ENCODE results near the gene PPP2R5E.

Gene PPP2R5E

DNA sequence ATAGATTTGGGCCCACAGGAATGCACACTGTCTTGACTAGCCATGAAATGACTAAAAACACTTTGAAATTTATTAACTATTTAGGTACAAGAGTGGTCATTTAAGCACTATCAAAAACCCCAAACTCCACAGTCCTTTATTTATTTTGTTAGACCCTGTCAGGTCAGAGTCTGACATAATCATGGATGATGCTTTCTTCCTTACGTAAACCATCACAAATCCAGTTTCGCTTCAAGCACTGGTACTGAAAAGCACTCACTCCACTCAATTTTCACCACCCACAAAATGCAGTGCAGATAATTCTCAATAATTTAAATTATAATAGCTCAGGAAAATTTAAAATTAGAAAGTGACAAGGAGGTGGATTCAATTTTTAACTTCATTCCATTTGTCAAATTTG lies 25.8 kb downstream of the PPP2R5E start:
- DNase-seq, result no peak

DNA sequence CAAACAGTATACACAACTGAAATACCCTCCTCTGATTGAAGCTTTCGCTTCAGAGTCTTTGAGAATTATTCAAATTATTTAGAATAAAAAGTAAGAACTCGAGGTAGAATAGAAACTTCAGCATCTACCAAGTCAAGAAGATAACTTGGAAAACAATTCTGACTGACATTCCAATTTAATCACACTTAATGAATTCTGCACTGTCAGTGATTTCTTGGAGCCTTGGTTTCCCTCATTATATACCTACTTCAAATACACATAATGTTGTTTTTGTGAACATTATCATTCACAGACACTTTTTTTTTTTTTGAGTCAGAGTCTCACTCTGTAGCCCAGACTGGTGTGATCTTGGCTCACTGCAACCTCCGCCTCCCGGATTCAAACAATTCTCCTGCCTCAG lies 27.9 kb downstream of the PPP2R5E start:
- no peak for DNase-seq

DNA sequence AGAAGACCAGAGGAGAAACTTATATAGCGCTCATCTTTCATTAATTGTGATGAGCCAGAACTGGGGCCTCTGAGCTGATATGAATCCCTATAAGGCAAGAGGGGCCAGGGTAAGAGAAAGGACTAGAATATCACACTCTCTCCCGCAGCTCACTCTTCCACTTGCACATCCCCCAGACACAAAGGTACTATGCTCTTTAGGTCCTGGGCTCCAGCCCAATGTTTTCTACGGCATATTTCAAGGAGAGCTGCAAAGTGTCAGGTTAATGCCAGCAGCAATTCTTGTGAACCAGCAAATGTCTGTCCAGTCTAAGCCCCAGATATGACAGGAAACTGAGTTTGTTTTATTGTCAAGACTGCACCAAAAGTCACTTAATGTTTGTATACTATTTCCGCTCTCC lies 29.4 kb downstream of the PPP2R5E start:
- no peak for DNase-seq

DNA sequence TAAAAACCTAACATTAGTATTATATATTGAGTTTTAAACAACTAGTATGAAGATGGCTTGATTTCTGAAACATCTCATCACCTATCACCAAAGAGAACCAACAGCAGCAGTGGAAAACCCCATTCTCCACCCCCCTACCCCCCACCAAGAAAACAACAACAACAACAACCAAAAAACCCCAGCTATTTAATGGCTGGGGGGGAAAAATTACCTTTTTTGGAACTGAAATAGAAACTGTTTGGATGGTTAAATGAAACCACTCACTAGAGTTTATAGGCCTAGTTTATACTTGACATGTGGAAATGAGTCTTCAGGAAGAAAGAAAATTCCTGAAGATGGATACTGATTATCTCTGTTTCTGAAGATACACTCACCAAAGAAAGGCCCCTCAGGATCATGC lies 30.3 kb downstream of the PPP2R5E start:
- DNase-seq, result no peak

DNA sequence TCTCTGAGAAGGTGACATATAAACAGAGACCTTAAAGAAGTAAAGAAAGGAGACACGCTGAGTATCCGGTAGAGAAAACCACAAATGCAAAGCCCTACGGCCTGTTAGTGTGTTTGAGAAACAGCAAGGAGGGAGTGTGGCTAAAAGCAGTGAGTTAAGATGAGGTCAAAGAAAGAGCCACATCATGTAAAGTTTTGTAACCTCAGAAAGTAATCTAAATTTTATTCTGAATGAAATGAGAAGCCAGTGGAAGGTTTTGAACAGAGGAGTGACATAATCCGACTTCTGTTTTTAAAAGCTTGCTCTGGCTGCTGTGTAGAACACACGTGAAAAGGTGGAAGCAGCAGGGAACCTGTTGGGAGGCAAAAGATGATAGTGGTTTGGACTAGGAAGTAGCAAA lies 32.6 kb downstream of the PPP2R5E start:
- DNase-seq, result no peak

DNA sequence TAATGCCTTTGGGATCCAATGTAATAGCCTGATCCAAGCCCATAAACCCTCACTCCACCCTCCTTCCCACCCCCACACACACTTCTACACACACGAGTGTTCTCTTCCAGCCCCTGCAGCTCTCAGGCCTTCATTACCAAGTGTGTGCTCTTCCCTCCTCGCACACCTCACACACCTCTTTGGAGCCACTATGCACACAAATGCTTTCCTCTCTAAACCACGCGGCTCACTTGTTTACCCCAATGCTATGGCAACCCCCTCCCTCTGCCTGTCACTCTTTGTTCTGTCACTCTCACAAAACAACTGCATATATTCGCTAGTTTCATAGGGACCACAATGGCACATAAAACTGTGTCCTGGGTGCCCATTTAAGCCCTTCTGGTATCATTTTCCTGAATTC lies 35.1 kb downstream of the PPP2R5E start:
- DNase-seq, result no peak

DNA sequence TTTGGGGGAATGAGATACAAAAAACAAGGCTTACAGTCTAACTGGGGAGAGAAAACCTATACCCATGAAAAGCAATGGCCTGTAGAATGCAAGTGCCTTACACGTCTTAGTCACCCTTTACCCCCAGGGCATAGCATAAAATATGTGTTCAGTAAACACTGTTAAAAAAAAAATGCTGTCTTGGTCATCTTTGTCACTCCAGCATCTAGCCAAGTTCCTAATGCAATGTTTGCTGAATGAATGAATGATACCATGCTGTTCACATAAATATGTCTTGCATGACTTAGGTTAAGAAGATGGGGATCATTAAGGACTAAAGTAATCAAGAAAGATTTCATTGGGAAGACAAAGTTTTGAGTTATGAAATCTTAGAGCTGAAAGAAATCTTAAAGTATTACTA lies 38.5 kb downstream of the PPP2R5E start:
- DNase-seq, result no peak

DNA sequence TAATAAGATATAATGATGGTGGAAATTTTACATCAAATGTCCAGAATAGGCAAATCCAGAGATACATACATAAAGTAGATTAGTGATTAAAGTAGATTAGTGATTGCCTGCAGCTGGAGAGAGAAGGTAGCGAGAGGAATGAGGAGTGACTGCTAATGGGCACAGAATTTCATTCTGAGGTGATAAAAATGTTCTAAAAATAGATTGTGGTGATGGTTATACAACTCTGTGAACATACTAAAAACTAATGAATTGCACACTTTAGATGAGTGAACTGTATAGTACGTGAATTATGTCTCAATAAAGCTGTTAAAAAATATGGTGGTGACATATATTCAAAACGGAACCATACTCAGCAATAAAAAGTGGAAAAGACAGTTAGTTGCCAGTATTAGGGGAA lies 41.7 kb downstream of the PPP2R5E start:
- no peak for DNase-seq

DNA sequence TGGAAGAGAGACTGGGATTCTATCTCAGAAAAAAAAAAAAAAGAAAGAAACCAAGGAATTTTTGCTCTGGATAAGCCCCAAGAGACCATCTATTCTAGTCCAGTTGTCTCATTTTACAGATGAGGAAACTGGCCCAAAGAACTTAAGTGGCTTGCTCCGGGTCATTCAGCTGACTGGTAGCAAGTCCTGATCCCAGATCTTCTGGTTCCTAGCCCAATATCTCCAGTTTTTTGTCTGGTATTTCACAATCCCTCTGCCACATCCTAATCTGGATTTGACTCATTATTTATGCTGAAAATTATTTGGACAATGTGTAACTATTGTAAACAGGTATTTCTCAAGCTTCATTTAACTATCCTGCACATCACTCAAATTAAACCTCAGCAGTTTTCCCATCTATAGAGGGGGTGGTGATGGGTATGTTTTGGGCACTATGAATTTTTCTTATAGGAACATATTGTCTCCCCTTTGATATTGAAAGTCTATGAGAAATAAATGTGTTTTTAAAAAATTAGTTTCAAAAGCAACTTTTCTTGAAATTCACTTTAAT lies 43.4 kb downstream of the PPP2R5E start:
- DNase-seq, result no peak

DNA sequence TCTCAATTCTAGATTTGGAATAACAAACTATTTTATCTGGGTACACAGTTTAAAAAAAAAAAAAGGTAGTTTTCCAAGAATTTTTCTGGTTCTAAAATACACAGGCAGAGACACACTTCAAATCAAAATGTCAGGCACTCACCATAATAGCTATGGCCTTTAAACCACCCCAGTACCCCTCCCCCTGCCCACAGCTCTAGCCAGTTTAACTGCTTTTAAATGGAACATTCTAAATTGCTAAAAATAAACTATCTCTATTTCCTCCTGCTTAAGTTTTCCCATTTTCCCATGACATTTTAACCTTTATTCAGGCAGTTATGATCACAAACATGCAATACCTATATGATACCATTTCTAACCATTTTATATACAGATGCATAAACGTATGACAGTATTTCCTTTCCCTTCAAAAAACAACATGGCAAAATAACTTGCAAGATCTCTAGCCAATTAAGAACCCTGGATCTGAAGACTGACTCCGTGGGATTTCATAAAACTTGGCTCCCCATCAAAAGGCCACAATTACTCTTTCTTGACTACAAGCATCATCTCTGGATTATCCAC lies 46.3 kb downstream of the PPP2R5E start:
- DNase-seq, result no peak

DNA sequence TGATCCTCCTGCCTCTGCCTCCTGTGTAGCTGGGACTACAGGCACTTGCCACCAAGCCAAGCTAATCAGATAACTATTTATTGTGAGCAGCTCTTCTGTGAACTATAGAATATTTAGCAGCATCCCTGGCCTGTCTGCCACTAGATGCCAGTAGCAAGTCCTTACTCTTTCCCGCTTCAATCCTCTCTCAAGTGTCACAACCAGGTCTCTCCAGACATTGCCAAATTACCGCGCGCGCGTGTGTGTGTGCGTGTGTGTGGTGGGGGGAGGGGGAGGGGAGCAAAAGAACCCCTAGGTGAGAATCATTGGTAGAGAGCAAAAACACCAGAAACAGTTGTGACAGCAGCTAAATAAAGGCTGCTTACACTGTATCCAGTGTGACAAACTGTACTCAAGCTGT lies 49.9 kb downstream of the PPP2R5E start:
- no peak for DNase-seq

DNA sequence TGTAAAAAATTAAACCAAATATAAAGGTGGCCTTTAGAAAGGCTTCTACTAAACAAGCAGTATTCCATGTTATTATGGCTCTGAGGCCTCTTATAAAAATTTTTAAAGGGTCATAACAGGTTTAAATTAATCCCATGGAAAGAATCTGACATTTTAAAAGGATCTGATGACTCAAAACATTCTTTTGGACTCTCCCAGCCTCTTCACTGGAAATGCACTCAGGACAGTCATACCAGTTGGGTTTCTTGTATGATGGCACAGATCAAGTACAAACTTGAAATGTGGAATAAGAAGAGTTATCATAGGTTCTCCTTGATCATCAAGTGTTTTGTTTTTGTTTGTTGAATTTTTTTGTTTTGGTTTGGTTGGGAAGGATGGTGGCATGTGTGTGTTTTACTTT lies 50.8 kb downstream of the PPP2R5E start:
- no peak for DNase-seq

DNA sequence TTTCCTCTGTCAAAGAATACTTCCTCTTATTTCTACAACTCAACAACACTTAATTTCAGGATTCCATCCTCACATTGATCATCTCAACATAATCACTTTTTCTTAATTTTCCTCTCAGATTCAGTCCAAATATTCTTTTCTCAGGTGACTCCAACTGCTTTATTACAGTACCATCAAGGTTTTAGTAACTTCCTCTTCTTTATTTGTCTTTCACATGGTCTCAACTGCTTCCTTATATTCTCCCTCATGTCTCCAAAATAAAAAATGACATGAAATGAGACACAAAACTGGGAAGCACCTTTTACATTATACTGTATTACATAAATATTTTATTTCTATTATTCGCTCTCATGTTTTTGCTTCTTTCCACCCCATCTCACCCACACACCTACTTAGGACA lies 55.5 kb downstream of the PPP2R5E start:
- DNase-seq, result no peak

DNA sequence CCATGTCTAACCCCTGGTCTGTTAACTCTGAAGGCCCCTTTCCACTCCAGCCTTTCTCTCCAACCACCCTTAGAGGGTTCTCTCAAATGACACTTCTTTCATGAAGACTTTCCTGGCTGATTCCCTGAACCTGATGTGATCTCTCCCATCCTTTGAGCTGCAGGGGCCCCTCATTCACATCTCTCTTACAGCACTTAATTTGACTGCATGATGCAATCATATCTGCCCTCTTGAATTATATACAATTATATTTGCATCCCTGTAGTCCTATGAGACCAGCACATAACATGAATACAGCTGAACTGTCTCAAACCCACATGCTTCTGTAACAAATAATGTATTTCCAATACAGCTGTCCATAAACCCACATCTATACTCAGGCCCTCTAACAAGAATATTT lies 56.4 kb downstream of the PPP2R5E start:
- DNase-seq, result no peak

DNA sequence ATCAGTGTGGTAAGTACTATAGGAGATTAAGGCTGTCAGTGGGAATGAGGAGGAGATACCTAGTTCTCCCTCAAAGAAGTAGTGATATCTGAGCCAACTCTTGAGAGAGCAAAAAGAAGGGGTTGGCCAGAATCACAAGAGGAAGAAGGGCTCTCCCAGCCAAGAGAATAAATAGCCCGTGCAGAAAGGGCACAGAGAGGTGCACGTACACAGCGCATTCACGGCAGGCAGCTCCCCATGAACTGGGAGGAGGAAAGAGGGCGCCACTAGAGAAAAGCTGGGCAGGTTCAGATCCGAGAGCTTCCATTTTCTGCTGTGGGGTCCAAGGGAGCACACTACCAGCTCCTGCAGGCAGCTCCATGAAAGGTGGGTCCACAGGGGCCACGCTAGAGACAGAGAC lies 59.9 kb downstream of the PPP2R5E start:
- DNase-seq, result no peak

DNA sequence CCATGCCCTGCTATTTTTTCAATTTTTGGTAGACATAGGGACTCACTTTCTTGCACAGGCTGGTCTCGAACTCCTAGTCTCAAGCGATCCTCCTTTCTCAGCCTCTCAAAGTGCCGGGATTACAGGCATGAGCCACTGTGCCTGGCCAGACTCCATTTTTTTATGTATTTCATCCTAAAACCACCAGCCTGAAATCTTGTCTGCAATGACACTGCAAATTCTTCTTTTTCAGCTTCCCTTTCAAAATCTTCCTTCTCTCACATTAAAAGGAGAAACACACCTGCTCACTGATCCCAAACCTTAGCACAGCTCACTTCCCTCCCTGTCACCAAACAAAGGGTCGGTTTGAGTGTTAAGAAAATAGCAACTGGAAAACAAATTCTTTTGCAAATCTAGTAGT lies 62.6 kb downstream of the PPP2R5E start:
- no peak for DNase-seq

DNA sequence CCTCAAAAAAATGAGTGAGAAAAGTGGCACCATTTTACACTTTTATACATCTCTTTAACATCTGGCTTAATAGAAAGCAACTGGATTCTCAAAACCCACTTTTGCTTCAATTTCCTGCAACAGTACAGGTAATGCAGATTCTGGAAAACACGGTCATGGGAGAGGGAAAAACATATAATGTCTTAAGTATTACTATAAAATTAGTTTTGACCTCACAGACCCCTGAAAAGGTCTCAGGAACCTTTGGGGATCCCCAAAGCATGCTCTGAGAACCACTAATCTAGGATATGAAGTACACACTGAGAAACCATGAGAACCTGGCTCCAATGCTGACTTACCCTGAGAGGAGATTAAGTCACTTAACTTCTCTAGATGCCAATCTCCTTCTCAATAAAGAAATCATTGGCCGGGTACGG lies 64.7 kb downstream of the PPP2R5E start:
- DNase-seq, result no peak

DNA sequence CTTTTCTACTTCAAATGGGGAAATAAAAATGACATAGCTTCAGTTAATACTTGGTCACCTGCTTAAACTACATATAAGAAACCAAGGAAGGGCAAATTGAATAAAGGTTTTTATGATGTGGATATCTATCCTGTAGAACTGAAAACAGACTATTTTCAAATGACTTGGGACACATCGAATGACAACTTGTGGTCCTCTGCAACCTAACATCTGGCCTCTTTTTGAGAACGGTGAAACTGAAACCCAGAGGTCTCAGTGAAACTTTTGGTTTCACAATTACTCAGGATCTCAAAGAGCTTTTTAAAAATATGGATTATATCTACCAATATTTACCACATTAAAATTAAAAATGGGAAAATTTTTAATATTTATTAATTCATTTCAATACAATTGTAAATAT lies 65.2 kb downstream of the PPP2R5E start:
- DNase-seq, result no peak

DNA sequence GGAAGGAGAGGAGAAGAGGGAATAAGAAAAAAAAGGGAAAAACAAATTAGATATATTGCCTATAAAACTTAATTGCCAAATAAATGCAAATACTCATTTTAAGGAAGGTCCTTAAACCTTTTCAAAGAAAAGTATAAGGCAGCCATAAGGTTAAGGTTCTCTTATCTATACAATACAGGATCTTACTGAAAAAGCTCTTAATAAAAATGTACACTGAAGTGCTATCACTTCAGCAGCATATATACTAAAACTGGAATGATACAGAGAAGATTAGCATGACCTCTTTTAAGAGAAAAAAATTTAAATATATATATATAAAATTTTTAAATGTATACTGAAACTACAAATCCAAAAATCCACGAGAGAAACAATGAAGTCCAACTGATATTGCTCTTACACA lies 65.6 kb downstream of the PPP2R5E start:
- no peak for DNase-seq

DNA sequence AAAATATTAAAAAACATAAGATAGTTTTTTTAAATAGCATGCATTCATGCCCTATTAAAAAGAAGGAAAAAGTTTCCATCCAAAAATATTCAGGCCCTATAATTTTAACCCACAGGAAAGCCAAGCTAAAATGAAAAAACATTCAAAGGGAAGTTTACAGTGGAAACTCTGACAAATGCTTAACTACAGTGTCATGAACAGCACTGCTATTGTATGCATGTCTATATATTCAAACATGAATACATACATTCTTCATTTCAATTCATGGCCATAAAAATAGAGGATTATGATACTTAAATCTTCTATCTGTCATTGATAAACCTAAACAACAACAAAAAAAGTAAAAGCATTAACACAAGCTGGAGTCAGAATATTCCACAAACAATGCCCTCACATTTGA lies 67.4 kb downstream of the PPP2R5E start:
- no peak for DNase-seq

DNA sequence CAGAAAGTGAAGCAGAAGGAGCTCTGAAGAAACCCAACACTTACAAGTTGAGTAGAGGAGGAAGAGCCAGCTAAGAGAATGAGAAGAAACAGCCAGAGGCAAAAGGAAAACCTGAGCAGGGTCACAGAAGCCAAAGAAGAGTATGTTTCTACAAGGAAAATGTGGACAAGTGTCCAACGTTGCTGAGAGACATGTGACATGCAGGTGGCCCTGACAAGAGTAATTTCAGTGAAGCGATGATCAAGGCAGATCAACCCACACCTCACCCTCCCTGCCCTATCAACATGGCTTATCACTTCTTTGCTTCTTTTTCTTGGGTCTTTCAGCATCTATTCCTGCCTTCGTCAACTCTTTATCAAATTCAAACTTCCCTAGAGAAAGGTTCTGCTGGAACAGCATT lies 68.3 kb downstream of the PPP2R5E start:
- no peak for DNase-seq

DNA sequence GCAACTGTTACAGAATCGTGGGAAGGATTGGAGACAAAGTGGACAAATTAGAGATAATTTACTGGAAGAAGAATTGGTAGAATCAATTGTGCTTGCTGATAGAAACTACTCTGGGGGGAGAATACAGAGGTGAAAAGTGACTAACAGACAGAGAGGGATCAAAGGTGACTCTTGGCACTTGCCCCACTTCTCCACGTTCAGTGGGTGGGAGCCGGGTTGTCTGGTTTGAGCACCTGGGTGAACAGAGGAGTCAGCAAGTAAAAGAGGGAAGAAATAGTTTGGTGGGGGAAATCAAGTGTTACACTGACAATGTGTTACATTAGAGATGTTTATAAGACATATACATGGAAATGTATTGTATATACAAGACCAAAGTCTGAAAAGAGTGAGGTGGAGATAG lies 69.1 kb downstream of the PPP2R5E start:
- DNase-seq, result no peak

DNA sequence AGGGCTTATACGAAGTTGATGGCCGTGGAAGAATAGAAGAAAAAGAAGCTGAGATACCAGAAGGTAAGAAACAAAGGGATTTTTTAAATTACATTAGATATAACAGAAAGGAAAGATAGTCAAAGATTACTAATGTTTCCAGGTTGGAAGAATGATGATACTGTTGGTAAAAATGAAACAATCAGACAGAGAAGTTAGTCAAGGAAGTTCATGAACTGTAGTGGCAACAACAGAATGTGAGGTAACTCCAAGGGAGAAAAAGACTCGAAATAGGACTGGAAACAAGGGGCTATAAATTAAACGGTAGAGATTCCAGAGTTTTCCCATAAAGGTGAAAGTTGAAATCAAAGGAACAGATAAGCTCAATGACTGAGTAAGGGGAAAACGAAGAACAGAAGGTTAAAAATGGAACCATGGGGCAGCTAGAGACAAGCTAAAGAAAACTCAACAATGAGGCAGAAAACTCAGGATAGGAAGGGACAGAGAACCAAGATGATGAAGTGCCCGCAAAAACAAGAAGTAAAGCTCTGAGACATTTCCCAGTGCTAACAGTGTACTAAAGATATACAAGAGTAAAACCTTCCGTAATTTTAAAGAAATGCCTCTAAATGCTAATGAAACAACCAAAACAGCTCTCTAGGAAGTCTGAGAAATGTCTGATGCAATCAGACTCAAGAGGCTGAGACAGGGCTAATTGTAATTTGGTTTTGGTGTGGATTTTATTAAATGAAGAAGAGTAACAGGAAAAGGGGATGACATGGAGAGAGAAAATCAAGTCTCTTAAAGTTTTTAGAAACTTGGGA lies 70.0 kb downstream of the PPP2R5E start:
- DNase-seq, result no peak

DNA sequence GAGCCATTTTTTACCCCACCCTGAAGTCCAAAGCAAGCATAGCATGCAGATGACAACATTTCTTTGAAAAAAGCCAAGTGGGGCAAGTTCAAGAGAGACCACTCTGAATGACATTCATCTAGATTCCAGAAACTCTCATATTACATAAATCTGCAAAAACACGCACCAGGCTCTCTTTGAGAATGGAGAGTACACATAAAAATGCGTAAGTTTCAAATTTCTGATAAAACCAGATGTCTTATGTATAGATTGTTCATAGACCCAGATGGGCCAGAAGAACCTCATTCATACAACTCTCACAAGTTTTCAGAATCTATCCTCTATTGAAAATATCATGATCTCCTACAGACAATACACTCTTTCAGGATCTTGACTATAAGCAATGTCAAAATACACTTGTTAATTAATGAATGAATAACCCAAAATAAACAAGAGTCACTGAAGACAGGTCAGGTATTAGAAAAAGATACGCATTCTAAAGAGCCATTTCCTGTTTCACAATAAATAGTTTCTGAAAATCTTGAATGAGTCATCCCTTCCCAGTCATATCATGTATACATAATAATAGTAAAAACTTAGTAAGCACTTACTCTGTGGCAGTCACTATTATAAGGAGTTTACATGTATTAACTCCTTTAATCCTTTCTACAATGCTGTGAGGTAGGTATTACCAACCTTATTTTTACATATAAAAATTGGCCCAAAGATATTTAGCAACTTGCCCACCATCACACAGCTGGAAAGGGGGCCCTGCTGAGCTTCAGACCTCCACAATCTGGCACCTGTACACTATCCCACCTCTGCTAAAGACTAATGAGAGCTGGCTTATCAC lies 72.0 kb downstream of the PPP2R5E start:
- DNase-seq, result no peak
